GM23338 (cell line): ENCODE data around the gene PPIL1.

Source experiments
- EZH2 ChIP-seq: fragments of 200-600 bp; sonication (generic); IDR thresholded peaks from one replicate; pipeline ENCODE4 v1.8.0; 2017; ENCODE audit warnings: antibody characterized with exemption, mild to moderate bottlenecking, low read depth; ENCODE audit not compliant: unreplicated experiment
- EZH2phosphoT487 ChIP-seq: fragments of 200-600 bp; sonication (generic); IDR thresholded peaks from one replicate; pipeline ENCODE4 v1.8.1; 2018; ENCODE audit warnings: antibody characterized with exemption; ENCODE audit not compliant: unreplicated experiment
- POLR2AphosphoS5 ChIP-seq: IDR thresholded peaks from 2 replicates; pipeline ENCODE4 v1.6.1; 2016; ENCODE audit warnings: antibody characterized with exemption, low read depth
- REST ChIP-seq: IDR thresholded peaks from one replicate; pipeline ENCODE4 v1.6.1; 2018; ENCODE audit warnings: antibody characterized with exemption; ENCODE audit not compliant: unreplicated experiment
- ZNF331 ChIP-seq: fragments of 250-450 bp; sonication (Bioruptor Pico); IDR thresholded peaks from 2 replicates; pipeline ENCODE4 v1.5.0; 2020; ENCODE audit warnings: low read depth, mild to moderate bottlenecking, moderate library complexity
- TF ChIP-seq, protein P1 (sequence below), 2 experiments: fragments of 200-600 bp in 1 of 2; sonication (generic) in 1 of 2; conservative IDR thresholded peaks; 2 replicates each; pipeline versions ENCODE4 v1.5.1 to v1.6.1; 2016 to 2017; ENCODE audit warnings: antibody characterized with exemption in 2 of 2, low read depth in 2 of 2, mild to moderate bottlenecking in 2 of 2, moderate library complexity in 1 of 2

DNA sequence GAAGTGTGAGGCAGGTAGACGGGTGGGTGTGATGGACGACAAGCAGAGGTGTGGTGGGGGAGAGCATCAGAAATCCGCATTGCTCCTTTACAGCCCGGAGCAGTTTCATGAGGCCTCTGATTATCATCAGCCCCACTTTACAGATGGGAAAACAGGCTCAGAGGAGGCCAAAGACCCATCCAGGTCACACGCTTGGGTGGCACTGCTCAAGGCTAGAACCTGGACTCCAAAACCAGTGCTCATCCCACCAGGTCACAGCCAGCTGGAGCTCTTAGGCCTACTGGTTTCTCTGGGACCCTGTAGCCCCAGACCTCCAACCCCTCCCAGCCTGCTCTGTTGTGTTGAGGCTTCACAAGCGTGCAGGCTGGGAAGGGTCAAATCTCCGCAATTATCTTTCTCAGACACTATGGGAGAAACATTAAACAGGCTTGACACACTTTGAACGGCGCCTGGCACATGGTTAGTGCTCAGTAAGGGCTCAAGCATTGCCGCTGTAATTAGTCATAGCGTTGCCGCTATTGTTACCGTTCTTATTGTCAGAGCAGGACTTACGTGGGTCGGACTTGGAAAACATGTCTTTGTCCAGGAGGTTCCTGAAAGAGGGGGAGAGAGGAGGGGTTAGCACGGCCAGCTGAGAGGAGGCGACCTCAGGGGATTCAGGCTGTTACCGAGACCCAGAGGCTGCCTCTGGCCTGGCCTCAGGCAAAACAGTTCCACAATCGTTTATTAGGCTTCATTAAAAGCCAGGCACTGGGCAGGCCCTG lies 51.9 kb downstream of the PPIL1 start:
- TF ChIP-seq, protein P1, sequence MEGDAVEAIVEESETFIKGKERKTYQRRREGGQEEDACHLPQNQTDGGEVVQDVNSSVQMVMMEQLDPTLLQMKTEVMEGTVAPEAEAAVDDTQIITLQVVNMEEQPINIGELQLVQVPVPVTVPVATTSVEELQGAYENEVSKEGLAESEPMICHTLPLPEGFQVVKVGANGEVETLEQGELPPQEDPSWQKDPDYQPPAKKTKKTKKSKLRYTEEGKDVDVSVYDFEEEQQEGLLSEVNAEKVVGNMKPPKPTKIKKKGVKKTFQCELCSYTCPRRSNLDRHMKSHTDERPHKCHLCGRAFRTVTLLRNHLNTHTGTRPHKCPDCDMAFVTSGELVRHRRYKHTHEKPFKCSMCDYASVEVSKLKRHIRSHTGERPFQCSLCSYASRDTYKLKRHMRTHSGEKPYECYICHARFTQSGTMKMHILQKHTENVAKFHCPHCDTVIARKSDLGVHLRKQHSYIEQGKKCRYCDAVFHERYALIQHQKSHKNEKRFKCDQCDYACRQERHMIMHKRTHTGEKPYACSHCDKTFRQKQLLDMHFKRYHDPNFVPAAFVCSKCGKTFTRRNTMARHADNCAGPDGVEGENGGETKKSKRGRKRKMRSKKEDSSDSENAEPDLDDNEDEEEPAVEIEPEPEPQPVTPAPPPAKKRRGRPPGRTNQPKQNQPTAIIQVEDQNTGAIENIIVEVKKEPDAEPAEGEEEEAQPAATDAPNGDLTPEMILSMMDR (conservative IDR thresholded peaks at IDR 0.05; ENCODE audit: low read depth in 2 of 2): no peak
- TF ChIP-seq POLR2AphosphoS5: no peak
- TF ChIP-seq EZH2: no peak
- TF ChIP-seq REST: no peak
- TF ChIP-seq EZH2phosphoT487: no peak
- TF ChIP-seq ZNF331 (CRISPR knock-in tag): no peak
